Esophagus muscularis mucosa (tissue), 4 donors: Measurements from ENCODE around the gene RAB3GAP2. TPM values are rescaled to one million over a fixed set of nuclear protein-coding genes. Genes with fewer than 3 reads are reported as not detected.

Source experiments
- DNase-seq: peaks from one replicate; pipeline ENCODE4 v3.0.0-alpha.2; 2017; ENCODE audit errors: extremely low spot score
- H3K27ac ChIP-seq, 4 donors: fragments of 200-600 bp; sonication (generic); replicated peaks in 1 of 4; 1 replicate in 3 of 4; 2 replicates in 1 of 4; pipeline ENCODE4 v1.5.1; 2016 to 2019; ENCODE audit warnings: mild to moderate bottlenecking in 1 of 4
- H3K27me3 ChIP-seq, 4 donors: fragments of 200-600 bp; sonication (generic); one replicate each; pipeline versions ENCODE4 v1.5.1 to v1.6.0; 2016 to 2019
- H3K36me3 ChIP-seq, 4 donors: fragments of 200-600 bp; sonication (generic); one replicate each; pipeline ENCODE4 v1.5.1; 2016 to 2019
- H3K4me1 ChIP-seq, 4 donors: fragments of 200-600 bp; sonication (generic); one replicate each; pipeline ENCODE4 v1.5.1; 2016 to 2019
- H3K4me3 ChIP-seq, 4 donors: fragments of 200-600 bp; sonication (generic); 1 replicate in 2 of 4; 2 replicates in 2 of 4; pipeline ENCODE4 v1.5.1; 2016 to 2019; ENCODE audit warnings: mild to moderate bottlenecking in 4 of 4, moderate library complexity in 1 of 4
- H3K9me3 ChIP-seq, 4 donors: fragments of 200-600 bp; sonication (generic); 1 replicate in 3 of 4; 2 replicates in 1 of 4; pipeline ENCODE4 v1.5.1; 2016 to 2019
- CTCF ChIP-seq, 3 experiments: fragments of 200-600 bp in 2 of 3; fragments of 450-650 bp in 1 of 3; sonication (generic) in 2 of 3; IDR thresholded peaks; one replicate each; pipeline ENCODE4 v1.5.1; 2017 to 2019; ENCODE audit warnings: antibody characterized with exemption in 3 of 3, mild to moderate bottlenecking in 2 of 3, moderate library complexity in 1 of 3
- EP300 ChIP-seq: sonication (generic); formaldehyde crosslinking; IDR thresholded peaks from one replicate; pipeline ENCODE4 v1.6.1; 2017; ENCODE audit warnings: antibody characterized with exemption
- POLR2A ChIP-seq: fragments of 450-650 bp; IDR thresholded peaks from one replicate; pipeline ENCODE4 v1.6.1; 2017; ENCODE audit warnings: antibody characterized with exemption, moderate library complexity, mild to moderate bottlenecking, low read depth
- POLR2AphosphoS5 ChIP-seq, 2 donors: sonication (generic); formaldehyde crosslinking; IDR thresholded peaks; one replicate each; pipeline ENCODE4 v1.6.1; 2017; ENCODE audit warnings: antibody characterized with exemption in 2 of 2
- WGBS: methylation state at CpG from one replicate; pipeline ENCODE4 v1.1.5; 2018; 5-methylcytosine and 5-hydroxymethylcytosine counted together
- intact Hi-C: fragments of 100-400 bp; cut with DNase I; formaldehyde crosslinking; loops from one replicate; pipeline ENCODE4 v1.15.1; 2023
- total RNA-seq, 4 donors: library from RNA; depleted of rRNA; stranded (reverse); fragments of >200 nt; gene quantifications; one replicate each; pipeline versions ENCODE4 v1.1.0 to v1.2.1, GENCODE V29; 2016

RAB3GAP2 gene
- total RNA-seq, 4 donors from 2014 or later: 19.8 to 23.0 (median 21.2) TPM

GRCh38 chr1:220303871-220304270 is 31.6 kb upstream of the RAB3GAP2 start:
- H3K36me3 ChIP-seq: no peaks in the 10 kb centered on the region
- H3K27ac ChIP-seq: no peak overlapping the region
- intact Hi-C loops: no loop called here
- DNase-seq: no peak
- peaks cover 10 to 14% (median 13%) of the 10 kb centered on the region in 4 donors for H3K4me1 ChIP-seq
- H3K4me3 ChIP-seq: no peak overlapping the region
- TF ChIP-seq POLR2A (no peak), POLR2AphosphoS5 (IDR thresholded peaks at IDR 0.05) (no peak), CTCF (IDR thresholded peaks at IDR 0.05) (no peak), EP300 (no peak)
- no peaks in the 10 kb centered on the region for H3K27me3 ChIP-seq
- 86% methylated on average over 4 of the region's 4 CpGs for WGBS
- peaks cover 0 to 7% (median 0%) of the 10 kb centered on the region in 4 donors for H3K9me3 ChIP-seq

GRCh38 chr1:220301630-220302029 is 29.4 kb upstream of the RAB3GAP2 start:
- intact Hi-C loops: no loop called here
- H3K27ac ChIP-seq: no peak overlapping the region
- WGBS: 42% methylated on average over 2 of the region's 2 CpGs
- DNase-seq: no peak
- H3K36me3 ChIP-seq: no peaks in the 10 kb centered on the region
- no peak overlapping the region for H3K4me3 ChIP-seq
- no peak for TF ChIP-seq CTCF (IDR thresholded peaks at IDR 0.05)
- no peak for TF ChIP-seq POLR2A
- no peak for TF ChIP-seq POLR2AphosphoS5 (IDR thresholded peaks at IDR 0.05)
- TF ChIP-seq EP300: no peak
- H3K27me3 ChIP-seq: no peaks in the 10 kb centered on the region
- peaks cover 10 to 14% (median 13%) of the 10 kb centered on the region in 4 donors for H3K4me1 ChIP-seq
- H3K9me3 ChIP-seq: peaks cover 0 to 4% (median 0%) of the 10 kb centered on the region in 4 donors

- Histone ChIP-seq H3K4me3 (peak overlapping the region in 2 of 4 donors; percentile 17 to 29), H3K27me3 (peaks cover 0 to 6% (median 0%) of the 10 kb centered on the region in 4 donors), H3K27ac (peak overlapping the region; percentile 59 to 80 (median 71)), H3K4me1 (peaks cover 10 to 14% (median 13%) of the 10 kb centered on the region in 4 donors), H3K9me3 (no peaks in the 10 kb centered on the region), H3K36me3 (no peaks in the 10 kb centered on the region)
- WGBS: 22% methylated on average over 7 of the region's 7 CpGs
- TF ChIP-seq CTCF (IDR thresholded peaks at IDR 0.05) (no peak), POLR2A (no peak), POLR2AphosphoS5 (IDR thresholded peaks at IDR 0.05) (peak; percentile 66 to 82), EP300 (peak; percentile 44)
- no peak for DNase-seq
- intact Hi-C loops: no loop called here
Observed at GRCh38 chr1:220300442-220301121, 28.3 kb upstream of the RAB3GAP2 start.

GRCh38 chr1:220299337-220299736 is 27.1 kb upstream of the RAB3GAP2 start:
- DNase-seq: no peak
- intact Hi-C loops: no loop called here
- Histone ChIP-seq H3K27me3 (peaks cover 0 to 10% (median 0%) of the 10 kb centered on the region in 4 donors), H3K9me3 (no peaks in the 10 kb centered on the region), H3K4me1 (peaks cover 10 to 14% (median 13%) of the 10 kb centered on the region in 4 donors), H3K4me3 (no peak overlapping the region), H3K27ac (no peak overlapping the region), H3K36me3 (no peaks in the 10 kb centered on the region)
- no peak for TF ChIP-seq POLR2A
- no peak for TF ChIP-seq EP300
- TF ChIP-seq CTCF (IDR thresholded peaks at IDR 0.05): no peak
- TF ChIP-seq POLR2AphosphoS5 (IDR thresholded peaks at IDR 0.05): no peak
- 98% methylated on average over 7 of the region's 7 CpGs for WGBS
